COLO668 (cell line): ENCODE data around the gene EPS8.
A peak's percentile ranks its signal among the peaks of the same experiment; 100 is the strongest.

Source experiments
- DNase-seq: peaks from one replicate; lab custom pipeline; 2025; ENCODE audit not compliant: unreplicated experiment; lab: John Stamatoyannopoulos, UW

EPS8 gene

DNA sequence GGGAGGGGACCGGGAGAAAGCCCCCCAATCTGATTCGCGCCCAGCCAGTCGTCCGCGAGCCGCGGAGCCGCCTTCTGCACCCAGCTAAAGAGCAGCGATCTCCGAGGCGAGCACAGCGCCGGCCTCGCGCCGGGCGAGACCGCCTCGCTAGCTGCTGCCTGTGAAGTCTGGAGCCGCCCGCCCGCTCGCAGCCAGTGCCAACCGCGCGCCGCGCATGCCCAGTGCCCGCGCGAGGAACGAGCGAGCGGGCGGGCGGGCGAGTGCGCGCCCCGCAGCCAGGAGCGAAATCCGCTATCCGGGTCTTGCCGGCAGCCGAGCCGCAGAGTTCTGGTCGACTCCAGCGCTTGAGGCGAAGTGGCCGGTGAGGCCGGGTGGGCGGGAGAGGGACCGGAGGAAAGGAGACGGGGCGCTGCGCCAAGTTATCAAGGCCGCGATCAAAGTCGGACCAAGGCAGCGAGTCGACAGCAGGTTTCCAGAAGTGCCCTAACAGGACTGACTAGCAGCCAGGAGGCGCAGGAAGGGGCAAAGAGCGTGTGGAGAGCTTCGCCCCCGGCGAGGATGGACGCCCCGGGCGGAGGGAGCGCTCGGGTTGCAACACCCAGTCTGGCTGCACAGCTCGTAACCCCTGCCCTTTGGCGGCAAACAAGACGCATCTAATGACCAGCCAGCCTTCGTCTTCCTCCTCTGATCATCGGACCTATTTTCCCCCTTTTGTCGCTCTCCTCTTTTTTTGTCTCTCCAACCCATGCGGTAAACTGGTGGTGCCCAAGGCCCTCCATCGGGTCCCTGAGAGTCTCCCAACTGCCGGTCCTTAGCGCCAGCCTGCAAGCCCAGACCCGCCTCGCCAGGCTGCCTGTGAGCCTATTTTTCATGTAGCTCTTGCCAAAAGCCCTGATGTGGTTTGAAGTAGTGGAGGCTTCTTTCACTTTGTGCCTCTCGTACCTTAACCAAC is at the start of gene EPS8:
TSS of gene EPS8 (minus strand) at position 169 of the 952 bp plus-strand sequence. CDS start 106,437 bp downstream, outside the sequence.
- peak; percentile 92 for DNase-seq

DNA sequence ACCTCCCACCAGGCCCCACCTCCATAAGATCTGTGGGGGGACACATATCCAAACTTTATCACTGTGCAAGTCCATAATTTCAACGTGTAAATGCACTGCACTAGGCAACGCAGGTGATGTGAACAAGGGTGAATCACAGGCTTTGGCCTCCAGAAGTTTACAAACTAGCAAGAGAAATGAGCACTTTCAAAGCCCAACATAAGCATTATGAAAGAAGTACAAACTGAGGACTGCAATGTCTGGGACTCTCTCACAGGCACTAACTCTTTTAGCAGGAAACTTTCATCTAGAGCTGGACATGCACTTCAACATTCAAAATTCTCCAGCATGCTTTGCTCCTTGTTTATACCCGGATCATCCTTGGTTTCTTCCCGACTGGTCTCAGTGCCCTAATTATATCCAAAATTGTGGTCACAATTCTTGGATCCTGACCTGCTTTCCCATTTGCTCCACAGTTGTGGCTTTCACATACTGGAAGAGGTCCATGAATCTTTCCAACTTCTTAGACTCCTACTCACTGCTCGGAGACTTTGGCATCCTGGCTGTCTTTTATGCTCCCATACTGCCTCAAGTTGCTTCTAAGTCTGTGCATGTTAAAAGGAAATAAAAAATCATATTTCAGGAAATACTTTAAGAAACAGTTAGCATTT is 48.1 kb upstream of the EPS8 start:
- no peak for DNase-seq

DNA sequence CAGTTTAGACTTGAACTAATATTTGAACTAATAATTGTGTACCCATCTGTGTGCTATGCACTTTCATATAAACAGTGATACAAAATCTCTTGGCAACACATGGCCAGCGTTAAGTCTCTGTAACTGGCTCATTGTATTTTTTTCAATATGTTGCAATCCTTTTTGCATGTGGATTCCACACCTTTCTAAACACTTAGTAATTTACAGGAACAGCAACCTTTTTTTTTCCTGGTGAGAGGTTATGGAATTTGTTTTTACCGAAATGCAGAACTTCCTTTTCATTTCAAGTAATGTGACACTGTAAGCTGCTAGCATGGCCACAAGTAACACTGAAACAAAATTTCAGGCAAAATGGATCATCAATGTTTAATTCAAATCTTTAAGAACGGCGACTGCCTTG is 45.4 kb upstream of the EPS8 start:
- no peak for DNase-seq

DNA sequence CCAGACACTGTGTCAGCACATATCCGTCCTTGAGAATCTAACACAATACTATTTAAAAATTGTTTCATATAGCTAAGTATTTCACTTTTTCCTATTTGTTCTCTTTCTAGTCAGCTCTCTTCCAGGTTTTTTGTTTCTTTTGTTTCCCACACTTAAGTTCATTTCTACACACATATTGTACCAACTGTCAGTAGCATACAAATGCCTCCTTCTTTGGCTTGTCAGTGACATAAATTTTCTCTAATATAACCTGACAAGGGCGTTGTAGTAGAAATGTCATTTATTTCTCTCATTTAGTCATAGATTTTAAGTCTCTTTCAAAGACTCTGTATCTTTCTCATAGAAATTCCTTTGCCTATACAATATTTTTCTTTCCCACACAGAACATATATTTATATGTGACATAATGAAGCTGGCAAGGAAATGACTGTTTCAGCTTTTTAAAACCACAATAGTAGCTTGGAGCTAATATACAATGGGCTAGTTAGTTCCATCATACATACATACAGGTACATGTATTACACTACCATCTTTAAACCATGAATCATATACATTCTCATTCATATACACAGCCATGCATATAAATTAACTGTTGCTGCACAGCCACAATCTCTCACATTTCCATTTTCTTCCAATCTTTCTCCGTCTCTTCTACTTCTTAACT is 42.3 kb upstream of the EPS8 start:
- DNase-seq = no peak

DNA sequence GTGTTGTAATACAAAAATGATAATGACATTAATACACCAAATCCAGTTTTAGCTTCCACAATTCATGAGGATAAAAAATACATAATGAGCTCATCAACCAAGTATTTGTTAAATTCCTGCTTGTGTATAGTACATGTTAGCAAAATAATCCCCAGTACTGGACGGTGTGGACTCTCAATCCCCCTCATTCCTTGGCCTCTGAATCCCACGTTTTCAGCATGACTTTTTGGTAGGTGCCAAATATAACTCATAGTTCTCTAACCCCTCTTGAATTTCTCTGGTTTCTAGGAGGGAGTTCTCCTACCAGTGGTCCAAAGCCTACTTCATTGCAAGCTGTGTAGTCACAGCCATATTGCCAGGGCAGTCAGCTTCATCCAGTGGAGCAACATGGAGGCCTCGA is 41.4 kb upstream of the EPS8 start:
- DNase-seq = no peak

DNA sequence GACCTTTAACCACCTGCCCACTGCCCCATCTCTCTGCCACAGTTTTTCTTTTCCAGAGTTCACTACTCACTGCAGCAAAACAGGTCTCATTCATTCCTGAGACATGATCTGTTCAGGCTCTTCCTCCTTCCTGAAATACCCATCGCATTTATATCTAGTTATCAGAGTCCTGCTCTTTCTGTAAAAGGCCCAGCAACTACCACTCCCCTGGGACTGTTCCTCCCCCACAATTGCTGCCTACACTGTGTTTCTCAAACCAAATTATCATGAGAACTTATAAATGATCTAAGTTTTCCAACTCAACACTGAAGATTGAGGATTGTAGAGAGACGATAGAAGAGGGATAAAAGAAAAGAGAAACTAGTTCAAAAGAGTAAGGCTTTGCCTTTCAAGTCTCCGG is 40.8 kb upstream of the EPS8 start:
- DNase-seq = no peak

DNA sequence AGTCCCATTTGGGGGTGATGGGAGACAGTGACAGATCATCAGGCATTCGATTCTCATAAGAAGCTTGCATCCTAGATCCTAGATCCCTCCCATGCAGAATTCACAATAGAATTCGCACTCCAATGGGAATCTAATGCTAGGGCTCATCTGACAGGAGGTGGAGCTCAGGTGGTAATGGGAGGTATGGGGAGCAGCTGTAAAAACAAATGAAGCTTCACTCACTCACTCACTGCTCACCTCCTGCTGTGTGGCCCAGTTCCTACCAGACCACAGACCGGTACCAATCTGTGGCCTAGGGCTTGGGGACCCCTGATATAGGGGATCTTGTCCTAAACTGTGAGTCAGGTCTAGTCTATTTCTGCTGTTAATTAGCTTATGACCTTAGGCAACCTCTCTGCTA is 40.1 kb upstream of the EPS8 start:
- DNase-seq = peak; percentile 3

DNA sequence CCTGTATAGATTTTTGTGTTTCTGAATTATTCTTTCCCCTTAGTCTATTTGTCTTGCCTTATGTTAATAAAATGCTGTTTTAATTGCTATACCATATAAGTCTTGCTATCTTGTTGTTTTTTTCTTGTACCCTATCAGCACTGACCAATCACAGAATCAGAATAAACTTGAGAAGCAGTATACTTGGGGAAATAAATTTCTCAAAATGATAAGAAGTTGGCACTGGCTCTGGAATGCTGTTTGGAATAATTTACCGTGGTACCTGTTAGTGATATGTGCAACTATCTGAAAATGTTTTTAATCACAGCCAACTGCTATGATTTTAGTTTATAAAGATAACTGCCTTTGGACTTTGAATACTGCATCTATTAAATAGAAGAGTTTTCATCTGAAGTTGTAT is 37.9 kb upstream of the EPS8 start:
- no peak for DNase-seq

DNA sequence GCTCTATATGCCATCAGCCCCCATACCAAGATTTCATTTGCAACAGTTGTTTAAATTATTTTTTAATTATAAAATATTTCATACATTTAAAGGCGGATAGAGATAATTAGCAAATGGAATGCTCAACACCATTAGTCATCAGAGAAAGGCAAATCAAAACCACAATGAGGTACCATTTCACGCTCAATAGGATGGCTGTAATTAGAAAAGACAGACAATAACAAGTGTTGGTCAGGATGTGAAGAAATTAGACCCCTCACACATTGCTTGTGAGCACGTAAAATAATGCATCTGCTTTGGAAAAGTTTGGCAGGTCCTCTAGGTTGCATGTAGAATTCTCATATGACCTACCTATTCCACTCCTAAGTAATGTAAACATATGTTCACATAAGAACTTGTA is 35.3 kb upstream of the EPS8 start:
- DNase-seq = no peak

DNA sequence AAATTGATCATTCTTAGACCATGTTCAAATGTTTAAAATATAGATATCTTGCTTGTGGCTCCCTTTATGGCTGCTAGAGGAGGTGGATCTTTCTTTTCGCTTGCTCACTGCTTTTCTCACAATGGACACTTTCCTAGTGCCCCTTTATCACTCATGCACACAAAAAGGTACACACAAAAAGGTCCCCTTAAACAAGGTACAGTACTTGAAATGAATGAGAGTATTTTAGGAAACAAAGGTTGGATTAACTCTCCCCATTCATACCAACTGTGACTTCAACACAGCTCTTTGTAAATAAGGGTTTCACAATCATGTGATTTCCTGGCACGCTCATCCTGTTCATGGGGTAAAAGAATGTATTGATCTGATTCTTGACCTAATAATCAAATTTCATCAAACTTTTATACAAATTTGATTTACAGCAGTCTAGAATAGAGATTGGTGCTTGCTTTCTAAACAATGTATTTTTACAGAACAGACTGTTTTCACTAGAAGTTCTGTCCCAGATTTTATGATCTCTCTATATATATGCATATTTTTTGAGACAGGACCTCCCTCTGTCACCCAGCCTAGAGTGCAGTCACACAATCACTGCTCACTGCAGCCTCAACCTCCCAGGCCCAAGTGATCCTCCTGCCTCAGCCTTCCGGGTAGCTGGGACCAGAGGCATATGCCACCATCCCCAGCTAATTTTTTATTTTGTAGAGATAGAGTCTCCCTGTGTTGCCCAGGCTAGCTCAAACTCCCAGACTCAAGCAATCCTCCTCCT is 34.4 kb upstream of the EPS8 start:
- no peak for DNase-seq

DNA sequence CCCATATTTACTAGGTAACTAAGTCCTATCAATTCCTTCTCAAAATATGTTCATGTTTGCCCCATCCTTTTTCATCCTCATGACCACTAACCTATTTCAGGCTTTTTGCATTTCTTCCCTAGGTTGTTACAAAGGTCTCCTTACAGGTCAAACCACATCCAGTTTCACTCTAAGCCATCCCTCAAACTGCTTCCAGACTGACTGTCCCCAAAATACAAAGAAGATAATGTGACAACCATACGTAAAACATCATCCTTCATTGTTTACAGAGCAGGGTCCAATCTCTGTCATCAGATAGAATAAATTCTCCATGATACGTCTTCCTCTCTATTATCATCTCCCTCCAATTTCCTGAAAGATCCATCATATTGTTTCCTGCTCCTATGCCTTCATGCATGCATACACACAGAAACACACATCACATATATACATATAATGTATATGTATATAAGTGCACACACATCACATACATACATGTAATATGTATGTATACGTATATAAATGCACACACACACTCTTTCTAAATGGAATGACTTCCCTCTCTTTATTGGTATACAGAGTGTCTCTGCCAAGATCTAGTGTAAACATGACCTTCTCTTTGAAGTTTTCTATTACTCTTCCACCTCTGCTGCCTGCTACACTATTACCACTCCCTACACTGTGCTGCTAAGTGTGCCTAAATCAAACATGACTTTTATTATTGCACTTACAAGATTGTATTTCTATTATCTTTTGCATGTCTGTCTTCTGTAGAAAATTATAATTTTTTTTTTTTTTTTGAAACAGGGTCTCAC is 30.7 kb upstream of the EPS8 start:
- no peak for DNase-seq

DNA sequence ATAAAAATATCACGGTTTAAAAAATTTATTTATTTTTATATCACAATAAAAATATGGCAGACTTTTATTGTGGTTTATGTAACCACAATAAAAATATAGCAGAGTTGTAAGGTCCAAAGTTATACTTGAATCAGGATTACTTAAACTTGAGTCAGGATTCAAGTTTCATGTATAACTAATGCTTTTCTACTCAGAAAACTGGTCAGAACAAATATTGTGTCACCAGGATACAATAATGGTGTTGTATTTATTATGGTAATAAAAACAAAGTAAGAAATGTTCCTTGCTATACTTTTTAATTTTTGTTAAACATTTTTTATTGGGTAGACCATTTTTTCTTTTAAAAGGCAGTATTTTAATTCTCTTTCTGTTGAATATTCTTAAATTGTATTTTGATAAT is 29.2 kb upstream of the EPS8 start:
- DNase-seq = no peak

DNA sequence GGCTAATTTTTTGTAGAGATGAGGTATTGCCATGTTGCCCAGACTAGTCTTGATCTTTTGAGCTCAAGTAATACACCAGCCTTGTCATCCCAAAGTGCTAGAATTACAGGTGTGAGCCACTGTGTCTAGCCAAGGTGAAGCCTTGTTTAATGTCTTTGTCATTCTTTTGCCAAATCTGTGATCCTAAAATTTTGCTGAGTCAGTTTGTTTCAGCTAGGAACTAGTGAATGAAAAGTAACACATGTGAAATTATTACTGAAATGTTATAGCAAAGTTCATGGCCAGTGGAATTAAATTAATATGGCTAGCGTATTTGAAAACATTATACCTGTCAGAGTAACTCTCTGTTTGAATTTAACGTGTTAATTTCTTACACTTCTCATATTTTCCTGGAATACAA is 26.5 kb upstream of the EPS8 start:
- no peak for DNase-seq

DNA sequence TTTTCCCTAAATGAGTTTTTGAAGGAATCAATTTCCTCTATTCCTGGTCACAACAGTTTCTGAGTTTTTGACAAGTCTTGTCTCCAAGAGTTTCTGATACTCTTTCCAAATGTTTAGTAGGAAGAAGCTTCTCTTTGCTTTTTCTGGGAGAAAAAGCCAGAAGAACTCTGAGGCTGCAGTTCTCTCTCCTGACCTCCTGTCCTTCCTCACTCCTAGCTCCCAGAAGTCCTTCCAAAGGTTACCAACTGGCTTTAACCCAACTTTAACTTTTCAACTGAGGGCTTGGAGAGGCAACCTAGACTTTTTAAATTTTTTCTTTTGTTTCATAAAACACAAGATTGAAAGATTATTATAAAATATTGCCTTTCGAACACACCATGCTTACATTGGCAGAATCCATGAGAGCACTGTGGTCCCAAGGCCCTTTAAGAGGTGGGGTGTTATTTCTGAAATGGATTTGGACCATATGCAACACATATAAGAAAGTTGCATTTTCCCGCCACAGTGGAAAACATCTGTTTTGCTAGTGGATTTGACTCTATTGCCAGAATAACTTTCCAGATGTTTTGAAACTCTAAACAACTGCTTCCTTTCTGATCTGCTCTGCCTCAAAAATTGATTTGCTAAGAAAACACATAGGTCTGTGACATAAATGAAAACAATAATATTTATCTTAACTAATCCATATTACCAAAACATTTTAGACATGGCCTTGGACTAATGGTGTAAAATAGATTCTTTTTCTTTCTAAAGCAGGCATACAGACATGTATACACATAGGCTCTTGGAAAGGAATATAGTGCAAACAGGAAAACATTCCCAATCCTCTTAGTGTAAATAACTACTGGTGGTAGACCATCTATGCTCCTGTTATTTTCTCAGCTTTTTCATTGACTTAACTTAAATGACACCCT is 22.3 kb upstream of the EPS8 start:
- no peak for DNase-seq

DNA sequence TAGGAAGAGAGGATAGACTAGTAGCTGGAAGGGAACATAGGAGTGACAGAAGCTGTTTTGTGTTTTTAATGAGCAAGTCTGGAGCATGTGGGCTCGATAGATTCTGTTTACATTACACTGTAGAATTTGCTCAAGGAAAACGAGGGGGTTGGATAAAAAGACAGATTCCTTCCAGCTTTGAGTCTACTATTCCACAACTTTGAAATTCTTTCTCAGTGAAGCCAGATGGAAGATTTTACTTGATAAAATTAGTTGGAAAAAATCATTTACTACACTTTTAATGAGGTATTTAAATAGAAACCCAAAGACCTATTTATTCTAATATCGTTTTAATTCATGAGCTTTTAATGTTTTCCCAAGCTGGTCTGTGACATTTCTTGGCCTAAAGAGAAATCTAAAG is 19.5 kb upstream of the EPS8 start:
- DNase-seq = no peak

DNA sequence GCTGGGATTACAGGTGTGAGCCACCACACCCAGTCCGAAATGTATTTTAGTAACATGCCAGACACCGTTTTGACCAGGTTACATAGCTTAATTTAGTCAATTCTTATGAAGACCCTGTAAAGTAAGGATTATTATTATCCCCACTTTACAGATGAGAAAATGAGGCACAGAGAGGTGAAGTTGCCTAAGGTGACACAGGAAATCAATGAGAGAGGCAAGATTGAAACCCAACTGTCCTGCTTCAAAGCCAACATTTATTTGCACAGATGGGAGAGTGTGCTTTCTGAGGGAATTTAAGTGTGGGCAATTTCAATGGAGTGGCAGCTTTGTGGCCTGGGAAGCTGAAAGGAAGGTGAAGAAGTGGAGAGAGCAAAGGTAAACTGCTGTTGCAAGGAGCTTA is 19.1 kb upstream of the EPS8 start:
- DNase-seq = no peak

DNA sequence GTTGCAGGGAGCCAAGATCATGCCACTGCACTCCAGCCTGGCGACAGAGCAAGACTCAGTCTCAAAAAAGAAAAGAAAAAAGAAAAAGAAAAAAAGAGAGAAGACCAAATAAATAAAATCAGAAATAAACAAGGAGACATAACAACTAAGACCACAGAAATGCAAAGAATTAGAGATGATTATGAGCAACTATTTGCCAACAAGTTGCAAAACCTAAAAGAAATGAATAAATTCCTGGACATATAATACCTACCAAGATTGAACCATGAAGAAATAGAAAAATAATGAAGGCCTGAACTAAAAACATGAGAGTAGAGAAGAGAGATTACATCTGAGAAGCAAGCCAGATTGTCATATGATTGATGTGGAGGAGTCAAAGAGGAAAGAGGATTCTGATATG is 17.6 kb upstream of the EPS8 start:
- no peak for DNase-seq

DNA sequence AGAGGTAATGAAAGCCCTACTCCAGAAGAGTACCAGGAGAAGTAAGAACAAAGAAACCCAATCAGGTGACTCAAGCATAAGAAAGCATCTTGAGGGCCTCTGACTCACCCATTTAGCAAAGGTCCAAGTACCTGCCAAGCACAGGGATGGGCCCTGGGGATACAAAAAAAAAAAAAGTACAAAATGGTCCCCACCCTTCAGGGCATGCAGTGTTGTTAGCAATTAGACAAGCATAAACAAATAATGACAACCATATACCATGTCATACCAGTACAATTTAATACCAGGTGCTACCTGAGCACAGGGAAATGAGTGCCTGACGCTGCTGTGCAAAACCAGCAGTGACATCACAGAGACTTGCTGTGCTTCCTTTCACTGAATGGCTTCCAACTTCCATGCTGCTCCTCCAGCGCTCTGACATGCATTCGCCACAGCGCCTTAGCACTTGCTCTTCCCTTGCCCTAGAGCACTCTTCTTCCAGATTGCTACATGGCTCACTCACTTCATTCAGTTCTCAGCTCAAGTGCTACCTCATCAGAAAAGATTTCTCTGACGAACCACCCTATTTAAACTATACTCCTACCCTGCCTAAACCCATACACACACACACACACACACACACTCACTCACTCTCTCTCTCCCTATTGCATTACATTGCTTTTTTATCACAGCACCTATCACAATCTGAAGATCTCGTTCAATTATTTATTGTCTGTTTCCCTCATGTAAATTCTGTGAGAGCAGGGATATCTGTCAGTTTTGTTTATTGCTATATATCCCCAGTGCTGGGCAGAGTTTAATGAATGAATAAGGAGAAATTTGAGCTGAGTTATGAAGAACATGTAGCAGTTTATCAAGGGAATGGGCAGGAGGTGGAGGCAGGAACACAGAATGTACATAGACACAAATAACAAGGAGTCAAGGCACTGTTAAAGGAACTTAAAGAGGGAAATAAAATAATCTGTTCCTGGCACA is 12.9 kb upstream of the EPS8 start:
- no peak for DNase-seq
